Measurements from ENCODE around the gene LSM2. TPM values are rescaled to one million over a fixed set of nuclear protein-coding genes. Genes with fewer than 3 reads are reported as not detected.

The LSM2 gene
- total and polyA plus RNA-seq, 9 of the 15 experiments (the other 6 are each of a cell fraction or from before 2014, with no cell fraction given) = 154 to 407 (median 223) TPM

DNA sequence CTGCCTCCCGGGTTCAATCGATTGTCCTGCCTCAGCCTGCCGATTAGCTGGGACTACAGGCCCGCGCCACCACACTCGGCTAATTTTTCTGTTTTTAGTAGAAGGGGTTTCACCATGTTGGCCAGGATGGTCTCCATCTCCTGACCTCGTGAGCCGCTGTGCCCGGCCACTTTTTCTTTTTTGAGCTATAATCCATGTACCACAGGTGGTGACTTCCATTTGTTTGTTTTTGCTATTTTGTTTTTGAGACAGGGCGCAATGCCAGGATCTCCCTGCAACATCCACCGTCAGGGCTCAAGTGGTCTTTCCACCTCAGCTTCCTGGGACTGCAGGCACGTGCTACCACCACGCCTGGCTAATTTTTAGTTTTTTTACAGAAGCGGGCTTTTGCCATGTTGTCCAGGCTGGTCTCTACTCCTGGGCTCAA is 29.3 kb upstream of the LSM2 start (continued):
- TF ChIP-seq, protein P1, sequence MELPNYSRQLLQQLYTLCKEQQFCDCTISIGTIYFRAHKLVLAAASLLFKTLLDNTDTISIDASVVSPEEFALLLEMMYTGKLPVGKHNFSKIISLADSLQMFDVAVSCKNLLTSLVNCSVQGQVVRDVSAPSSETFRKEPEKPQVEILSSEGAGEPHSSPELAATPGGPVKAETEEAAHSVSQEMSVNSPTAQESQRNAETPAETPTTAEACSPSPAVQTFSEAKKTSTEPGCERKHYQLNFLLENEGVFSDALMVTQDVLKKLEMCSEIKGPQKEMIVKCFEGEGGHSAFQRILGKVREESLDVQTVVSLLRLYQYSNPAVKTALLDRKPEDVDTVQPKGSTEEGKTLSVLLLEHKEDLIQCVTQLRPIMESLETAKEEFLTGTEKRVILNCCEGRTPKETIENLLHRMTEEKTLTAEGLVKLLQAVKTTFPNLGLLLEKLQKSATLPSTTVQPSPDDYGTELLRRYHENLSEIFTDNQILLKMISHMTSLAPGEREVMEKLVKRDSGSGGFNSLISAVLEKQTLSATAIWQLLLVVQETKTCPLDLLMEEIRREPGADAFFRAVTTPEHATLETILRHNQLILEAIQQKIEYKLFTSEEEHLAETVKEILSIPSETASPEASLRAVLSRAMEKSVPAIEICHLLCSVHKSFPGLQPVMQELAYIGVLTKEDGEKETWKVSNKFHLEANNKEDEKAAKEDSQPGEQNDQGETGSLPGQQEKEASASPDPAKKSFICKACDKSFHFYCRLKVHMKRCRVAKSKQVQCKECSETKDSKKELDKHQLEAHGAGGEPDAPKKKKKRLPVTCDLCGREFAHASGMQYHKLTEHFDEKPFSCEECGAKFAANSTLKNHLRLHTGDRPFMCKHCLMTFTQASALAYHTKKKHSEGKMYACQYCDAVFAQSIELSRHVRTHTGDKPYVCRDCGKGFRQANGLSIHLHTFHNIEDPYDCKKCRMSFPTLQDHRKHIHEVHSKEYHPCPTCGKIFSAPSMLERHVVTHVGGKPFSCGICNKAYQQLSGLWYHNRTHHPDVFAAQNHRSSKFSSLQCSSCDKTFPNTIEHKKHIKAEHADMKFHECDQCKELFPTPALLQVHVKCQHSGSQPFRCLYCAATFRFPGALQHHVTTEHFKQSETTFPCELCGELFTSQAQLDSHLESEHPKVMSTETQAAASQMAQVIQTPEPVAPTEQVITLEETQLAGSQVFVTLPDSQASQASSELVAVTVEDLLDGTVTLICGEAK (IDR thresholded peaks at IDR 0.05) = peak; percentile 63
- TF ChIP-seq, protein P1 (CRISPR knock-in tag; IDR thresholded peaks at IDR 0.05) = no peak
- TF ChIP-seq GABPB2 (CRISPR knock-in tag; conservative IDR thresholded peaks at IDR 0.05) = 0 out of 2 replicates have a peak, but pooled peaks have one; percentile 32
- peak; percentile 50; the same call in 1 of the 2 replicates for TF ChIP-seq POLR2G (IDR thresholded peaks at IDR 0.05; ENCODE audit: low read depth, low read length)
- peak; percentile 74 for TF ChIP-seq RBFOX2 (IDR thresholded peaks at IDR 0.05; ENCODE audit: low read depth, low read length)
- TF ChIP-seq MECOM (CRISPR knock-in tag; IDR thresholded peaks at IDR 0.05) = no peak
- peak; percentile 10 to 74; a peak in 2 of 4 replicates for TF ChIP-seq SIN3A (IDR thresholded peaks at IDR 0.05; ENCODE audit: borderline replicate concordance in 2 of 2, control insufficient read depth in 1 of 2, low read depth in 2 of 2, low read length in 2 of 2)
- TF ChIP-seq STAG1 (CRISPR knock-in tag; IDR thresholded peaks at IDR 0.05; ENCODE audit: borderline replicate concordance) = 0 out of 2 replicates have a peak, but pooled peaks have one; percentile 49
- TF ChIP-seq, protein P2, sequence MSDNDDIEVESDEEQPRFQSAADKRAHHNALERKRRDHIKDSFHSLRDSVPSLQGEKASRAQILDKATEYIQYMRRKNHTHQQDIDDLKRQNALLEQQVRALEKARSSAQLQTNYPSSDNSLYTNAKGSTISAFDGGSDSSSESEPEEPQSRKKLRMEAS (CRISPR knock-in tag; IDR thresholded peaks at IDR 0.05) = peak; percentile 78
- TF ChIP-seq, protein P3, sequence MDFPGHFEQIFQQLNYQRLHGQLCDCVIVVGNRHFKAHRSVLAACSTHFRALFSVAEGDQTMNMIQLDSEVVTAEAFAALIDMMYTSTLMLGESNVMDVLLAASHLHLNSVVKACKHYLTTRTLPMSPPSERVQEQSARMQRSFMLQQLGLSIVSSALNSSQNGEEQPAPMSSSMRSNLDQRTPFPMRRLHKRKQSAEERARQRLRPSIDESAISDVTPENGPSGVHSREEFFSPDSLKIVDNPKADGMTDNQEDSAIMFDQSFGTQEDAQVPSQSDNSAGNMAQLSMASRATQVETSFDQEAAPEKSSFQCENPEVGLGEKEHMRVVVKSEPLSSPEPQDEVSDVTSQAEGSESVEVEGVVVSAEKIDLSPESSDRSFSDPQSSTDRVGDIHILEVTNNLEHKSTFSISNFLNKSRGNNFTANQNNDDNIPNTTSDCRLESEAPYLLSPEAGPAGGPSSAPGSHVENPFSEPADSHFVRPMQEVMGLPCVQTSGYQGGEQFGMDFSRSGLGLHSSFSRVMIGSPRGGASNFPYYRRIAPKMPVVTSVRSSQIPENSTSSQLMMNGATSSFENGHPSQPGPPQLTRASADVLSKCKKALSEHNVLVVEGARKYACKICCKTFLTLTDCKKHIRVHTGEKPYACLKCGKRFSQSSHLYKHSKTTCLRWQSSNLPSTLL (IDR thresholded peaks at IDR 0.05) = no peak
- no peak for TF ChIP-seq SLC30A9 (CRISPR knock-in tag; IDR thresholded peaks at IDR 0.05)
- TF ChIP-seq, protein P4, sequence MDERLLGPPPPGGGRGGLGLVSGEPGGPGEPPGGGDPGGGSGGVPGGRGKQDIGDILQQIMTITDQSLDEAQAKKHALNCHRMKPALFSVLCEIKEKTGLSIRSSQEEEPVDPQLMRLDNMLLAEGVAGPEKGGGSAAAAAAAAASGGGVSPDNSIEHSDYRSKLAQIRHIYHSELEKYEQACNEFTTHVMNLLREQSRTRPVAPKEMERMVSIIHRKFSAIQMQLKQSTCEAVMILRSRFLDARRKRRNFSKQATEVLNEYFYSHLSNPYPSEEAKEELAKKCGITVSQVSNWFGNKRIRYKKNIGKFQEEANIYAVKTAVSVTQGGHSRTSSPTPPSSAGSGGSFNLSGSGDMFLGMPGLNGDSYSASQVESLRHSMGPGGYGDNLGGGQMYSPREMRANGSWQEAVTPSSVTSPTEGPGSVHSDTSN (CRISPR knock-in tag; IDR thresholded peaks at IDR 0.05; ENCODE audit: low read depth) = no peak
- TF ChIP-seq, protein P4 (tag; conservative IDR thresholded peaks at IDR 0.05; ENCODE audit: low read depth) = no peak
- peak; percentile 60 for TF ChIP-seq SUPT5H (IDR thresholded peaks at IDR 0.05)
- no peak for TF ChIP-seq SIRT6 (IDR thresholded peaks at IDR 0.05; ENCODE audit: low read depth, low read length)
